HG03196 (cell line): ENCODE results near the gene SMARCC2.
"Not testable (repeated sequence)": the region's sequence is repeated elsewhere in the genome, so short reads cannot be mapped to it uniquely, and the experiment has no call there.

Experiments used
- ATAC-seq: cut with Tn5 transposase; IDR thresholded peaks from one replicate; pipeline ENCODE4 v1.9.1; 2021; ENCODE audit not compliant: unreplicated experiment

SMARCC2 gene

GRCh38 chr12:56126732-56127239 lies 62.5 kb downstream of the SMARCC2 start:
- no peak for ATAC-seq

GRCh38 chr12:56124133-56124532 lies 65.2 kb downstream of the SMARCC2 start:
- no peak for ATAC-seq

GRCh38 chr12:56122637-56123036 lies 66.6 kb downstream of the SMARCC2 start:
- ATAC-seq, result no peak

- no peak for ATAC-seq
These were observed 67.9 kb downstream of the SMARCC2 start for GRCh38 chr12:56121204-56121870.

- ATAC-seq, result no peak
These were observed 69.0 kb downstream of the SMARCC2 start for GRCh38 chr12:56120158-56120846.

GRCh38 chr12:56119361-56119796 lies 69.9 kb downstream of the SMARCC2 start:
- ATAC-seq, result no peak

- ATAC-seq, result peak; percentile 5
These were observed 70.5 kb downstream of the SMARCC2 start for GRCh38 chr12:56118688-56119357.

- peak; percentile 83 for ATAC-seq
These were observed 71.2 kb downstream of the SMARCC2 start, which contains the start of gene ZC3H10 for GRCh38 chr12:56117778-56118687. ZC3H10 (plus strand) TSS chr12:56118266; CDS start chr12:56120563, 2,297 bp downstream.

GRCh38 chr12:56117082-56117706 lies 72.1 kb downstream of the SMARCC2 start:
- ATAC-seq, result not testable (repeated sequence)

GRCh38 chr12:56116267-56117081 lies 72.8 kb downstream of the SMARCC2 start, which contains the start of gene RPL41:
RPL41 (plus strand) TSS chr12:56116633.
- ATAC-seq, result peak; percentile 40

GRCh38 chr12:56115329-56115728 lies 74.0 kb downstream of the SMARCC2 start:
- ATAC-seq, result no peak

GRCh38 chr12:56114084-56114483 lies 75.2 kb downstream of the SMARCC2 start:
- no peak for ATAC-seq
